Skeletal muscle cell (primary cell): ENCODE results near the gene LIF.
"Not testable (repeated sequence)": the region's sequence is repeated elsewhere in the genome, so short reads cannot be mapped to it uniquely, and the experiment has no call there.

Experiments used
- DNase-seq: peaks from one replicate; pipeline ENCODE4 v3.0.0-alpha.2; 2010; ENCODE audit warnings: low read depth
- H3K4me3 ChIP-seq: 2 replicates; pipeline ENCODE4 v1.5.1; 2011; ENCODE audit warnings: low read depth, mild to moderate bottlenecking, control low read depth, low read length, moderate library complexity

LIF gene

DNA sequence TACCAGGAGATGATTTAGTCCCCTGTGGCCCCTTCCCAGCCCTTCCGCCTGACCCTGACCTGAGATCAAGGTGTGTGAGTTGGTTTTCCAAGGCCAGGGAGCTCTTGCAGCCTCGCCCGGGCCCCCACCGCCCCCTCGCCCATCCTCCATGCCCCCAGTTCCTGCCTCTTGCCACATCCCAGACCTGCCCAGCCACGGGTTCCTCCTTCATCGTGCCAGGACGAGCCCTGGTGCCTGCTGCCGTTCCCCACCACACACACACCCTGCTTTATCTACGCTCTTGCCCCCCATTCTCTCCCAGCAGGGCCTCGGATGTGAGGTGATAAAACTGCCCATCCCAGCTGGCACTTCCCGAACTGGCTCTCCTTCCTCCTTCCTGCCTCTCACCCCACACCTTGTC is 1.4 kb upstream of the LIF start:
- no peak for DNase-seq
- no peak overlapping the region for H3K4me3 ChIP-seq

DNA sequence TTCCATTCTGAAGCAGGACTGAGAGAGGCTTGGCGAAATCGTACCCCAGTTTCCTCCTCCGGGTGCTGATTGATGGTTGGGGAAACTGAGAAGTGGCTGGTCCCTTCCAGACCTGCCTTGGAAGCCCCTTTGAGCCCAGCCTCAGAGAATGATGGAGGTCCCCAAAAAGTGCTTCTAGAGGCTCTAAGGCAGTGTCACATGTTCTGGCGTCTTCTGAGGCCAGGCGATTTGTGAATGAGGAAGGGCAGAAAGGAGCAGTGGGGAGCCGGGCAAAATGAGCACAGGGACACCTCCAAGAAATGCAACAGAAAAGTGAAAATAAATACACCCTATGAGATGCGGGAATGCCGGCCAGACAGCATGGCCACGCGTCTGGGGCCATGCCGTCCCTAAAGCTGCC is 1.0 kb upstream of the LIF start:
- no peak overlapping the region for H3K4me3 ChIP-seq
- DNase-seq: no peak

- no peak for DNase-seq
- peak overlapping the region; percentile 67 for H3K4me3 ChIP-seq
Measured at GRCh38 chr22:30246814-30247376, 336 bp upstream of the LIF start.

DNA sequence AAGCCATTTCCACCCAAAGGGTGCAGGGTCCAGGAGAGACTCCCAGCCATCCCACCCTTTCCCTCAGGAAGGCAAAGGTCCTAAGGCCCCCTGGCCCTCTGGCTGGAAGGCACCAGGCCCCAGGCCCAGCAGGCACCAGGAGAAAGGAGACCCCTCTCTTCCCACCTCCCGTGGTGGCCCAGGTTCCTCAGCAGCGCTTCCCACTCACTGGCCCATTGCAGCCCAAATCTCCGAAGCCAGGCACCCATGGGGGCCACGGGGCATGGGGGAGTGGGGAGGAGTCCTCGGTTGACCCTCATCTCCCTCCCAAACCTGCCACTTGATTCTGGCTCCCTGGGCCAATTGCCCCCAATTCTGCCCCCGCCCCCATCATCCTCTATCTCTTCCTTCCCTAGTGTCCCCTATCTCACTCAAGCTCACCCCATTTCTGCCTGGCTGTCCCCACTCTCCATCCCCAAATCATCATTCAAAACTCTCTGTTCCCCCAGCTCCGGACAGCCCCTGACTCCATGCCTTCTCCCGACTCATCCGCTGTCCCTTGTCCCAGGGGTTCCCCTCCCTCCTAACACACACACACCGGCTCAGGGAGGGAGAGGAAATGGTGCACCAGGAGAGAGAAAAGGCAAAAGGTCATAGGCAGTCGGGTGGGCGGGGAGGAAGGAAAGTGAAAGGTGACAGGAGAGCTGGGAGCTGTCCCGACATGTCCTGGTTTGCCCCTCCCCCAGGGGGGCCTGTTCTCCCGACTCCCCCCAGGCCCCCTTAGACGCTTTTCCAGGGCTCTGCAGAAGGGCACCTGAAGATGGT is 1.2 kb downstream of the LIF start:
- DNase-seq: no peak
- H3K4me3 ChIP-seq: peak overlapping the region; percentile 67

DNA sequence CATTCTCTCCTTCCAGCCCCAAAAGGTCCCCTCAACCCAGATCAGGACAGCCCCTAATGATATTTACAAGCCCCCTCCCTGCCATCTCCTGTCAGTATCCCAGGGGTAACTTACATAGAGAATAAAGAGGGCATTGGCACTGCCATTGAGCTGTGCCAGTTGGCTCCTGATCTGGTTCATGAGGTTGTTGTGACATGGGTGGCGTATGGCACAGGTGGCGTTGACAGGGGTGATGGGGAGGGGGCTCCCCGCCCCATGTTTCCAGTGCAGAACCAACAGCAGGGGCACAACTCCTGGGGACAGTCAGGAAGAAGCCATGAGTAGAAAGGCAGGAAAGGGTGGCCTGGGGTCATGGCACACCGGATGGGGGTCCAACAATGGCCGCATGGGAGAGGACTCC is 1.9 kb downstream of the LIF start:
- peak overlapping the region; percentile 67 for H3K4me3 ChIP-seq
- DNase-seq: no peak

GRCh38 chr22:30244066-30244465 is 2.5 kb downstream of the LIF start:
- no peak overlapping the region for H3K4me3 ChIP-seq
- DNase-seq: no peak

DNA sequence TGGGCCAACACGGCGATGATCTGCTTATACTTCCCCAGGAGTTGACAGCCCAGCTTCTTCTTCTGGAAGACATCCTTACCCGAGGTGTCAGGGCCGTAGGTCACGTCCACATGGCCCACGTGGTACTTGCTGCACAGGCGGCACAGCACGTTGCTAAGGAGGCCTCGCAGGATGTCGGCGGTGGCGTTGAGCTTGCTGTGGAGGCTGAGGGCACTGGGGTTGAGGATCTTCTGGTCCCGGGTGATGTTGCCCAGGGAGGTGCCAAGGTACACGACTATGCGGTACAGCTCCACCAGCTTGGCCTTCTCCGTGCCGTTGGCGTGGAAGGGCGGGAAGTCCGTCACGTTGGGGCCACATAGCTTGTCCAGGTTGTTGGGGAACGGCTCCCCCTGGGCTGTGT is 2.9 kb downstream of the LIF start:
- no peak for DNase-seq
- no peak overlapping the region for H3K4me3 ChIP-seq

DNA sequence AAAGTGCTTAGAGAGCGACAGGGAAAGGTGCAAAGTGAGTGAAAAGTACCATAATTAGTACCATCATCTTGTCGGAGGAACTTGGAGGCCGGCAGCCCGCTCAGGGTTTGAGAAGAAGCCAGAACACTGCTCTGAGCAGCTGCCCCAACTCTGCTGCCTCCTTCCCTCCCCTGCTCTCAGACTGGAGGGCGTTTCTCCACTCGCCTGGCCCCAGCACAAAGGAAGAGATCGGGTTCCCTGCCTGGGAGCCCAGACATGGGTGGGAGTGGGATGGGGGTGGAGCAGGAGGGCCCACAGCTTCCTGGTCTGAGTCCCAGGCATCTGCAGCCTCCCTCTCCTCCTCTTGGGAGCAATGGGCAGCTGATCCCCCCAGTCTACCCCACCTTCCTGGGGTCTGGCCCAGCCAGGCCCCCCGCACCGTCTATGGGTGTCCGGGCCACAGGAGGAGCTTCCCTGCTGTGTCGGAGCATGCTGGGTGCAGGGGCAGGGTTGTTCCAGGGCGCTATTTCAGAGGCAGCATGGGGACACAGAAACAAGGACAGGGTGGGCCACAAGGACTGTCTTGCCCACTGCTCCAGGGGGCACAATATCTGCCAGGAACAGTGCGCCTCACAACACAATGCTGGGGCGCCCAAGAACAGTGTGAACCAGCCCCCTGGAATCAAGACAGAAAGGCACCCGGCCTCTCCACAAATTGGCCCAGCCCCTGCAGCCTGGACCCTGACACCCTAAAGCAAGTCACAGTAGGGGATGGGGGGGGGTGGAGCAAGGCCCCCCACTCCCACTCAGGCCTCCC is 4.8 kb downstream of the LIF start:
- DNase-seq: no peak
- H3K4me3 ChIP-seq: no peak overlapping the region

- no peak for DNase-seq
Measured at GRCh38 chr22:30240541-30241417, 5.8 kb downstream of the LIF start.

DNA sequence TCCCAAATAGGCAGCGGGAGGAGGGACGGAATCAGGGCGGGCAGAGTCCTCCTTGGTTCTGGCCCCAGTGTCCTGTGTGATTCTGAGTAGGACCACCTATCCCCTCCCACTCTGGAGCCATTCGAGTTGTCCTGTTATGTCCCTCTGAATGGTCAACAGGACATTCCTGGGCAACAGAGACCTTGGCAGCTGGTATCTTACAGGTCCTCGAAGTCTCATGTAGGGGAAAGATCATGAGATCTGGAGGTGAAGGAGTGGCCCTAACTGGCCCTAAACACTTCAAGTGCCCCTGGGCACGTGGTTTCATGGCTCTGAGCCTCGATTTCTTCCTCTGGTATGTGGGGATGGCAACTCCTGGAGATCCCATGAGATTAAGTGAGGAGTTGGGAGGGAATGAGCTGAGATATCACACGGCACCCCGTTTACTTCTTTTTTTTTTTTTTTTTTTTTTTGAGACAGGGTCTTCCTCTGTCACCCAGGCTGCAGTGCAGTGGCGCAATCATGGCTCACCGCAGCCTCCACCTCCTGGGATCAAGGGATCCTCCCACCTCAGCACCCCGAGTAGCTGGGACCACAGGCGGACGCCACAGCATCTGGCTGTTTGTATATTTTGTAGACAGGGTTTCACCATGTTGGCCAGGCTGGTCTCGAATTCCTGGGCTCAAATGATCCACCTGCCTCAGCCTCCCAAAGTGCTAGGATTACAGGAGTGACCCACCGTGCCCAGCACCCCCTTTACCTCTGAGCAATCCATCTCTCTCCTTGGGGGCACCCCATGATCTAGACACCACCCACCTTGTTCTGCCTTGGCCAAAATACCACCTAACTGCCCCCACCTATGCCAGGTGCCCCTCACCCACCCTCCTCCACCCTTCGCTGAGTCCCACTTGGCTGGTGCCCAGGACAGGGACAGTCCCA is 6.8 kb downstream of the LIF start:
- DNase-seq: no peak
- H3K4me3 ChIP-seq: no peak overlapping the region

More at GRCh38 chr22:30240541-30241417, 5.8 kb downstream of the LIF start:
- H3K4me3 ChIP-seq: no peak overlapping the region

DNA sequence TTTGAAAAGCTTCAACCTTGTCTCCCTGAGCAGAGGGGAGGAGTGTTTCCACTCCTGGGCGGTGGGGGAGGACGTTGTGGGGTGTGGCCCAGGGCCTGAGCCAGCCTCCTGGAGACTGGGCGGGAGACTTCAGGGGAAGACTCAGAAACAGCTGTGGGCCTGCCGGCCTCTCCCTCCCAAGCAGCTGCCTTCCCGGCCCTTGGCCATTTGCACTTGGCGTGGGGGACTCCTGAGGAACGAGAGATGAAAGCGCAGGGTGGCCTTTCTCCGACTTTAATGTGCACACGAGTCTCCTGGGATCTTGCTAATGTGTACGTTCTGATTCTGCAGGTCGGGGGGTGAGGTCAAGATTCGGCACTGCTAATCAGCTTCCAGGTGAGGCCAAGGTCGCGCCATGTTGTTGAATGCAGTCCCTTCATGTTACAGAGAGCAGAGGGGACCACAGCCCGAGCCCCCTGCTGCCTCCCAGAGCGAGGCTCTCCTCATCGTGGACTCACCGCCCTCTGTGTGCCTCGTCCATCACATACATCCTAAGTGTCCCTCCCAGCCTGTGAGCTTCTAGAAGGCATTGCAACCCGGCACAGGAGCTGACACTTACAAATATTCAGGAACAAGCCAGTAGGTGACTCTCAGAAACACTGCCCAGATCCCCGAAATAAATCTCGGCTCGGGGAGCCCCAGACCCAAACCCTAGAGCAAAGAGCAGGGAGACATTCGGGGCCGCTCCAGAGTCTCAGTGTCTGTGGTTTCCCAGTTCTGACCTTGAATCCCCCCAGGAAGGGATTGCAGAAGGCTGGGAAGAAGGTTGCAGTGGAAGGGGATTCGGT is 7.7 kb downstream of the LIF start:
- H3K4me3 ChIP-seq: no peak overlapping the region
- peak; percentile 54 for DNase-seq

DNA sequence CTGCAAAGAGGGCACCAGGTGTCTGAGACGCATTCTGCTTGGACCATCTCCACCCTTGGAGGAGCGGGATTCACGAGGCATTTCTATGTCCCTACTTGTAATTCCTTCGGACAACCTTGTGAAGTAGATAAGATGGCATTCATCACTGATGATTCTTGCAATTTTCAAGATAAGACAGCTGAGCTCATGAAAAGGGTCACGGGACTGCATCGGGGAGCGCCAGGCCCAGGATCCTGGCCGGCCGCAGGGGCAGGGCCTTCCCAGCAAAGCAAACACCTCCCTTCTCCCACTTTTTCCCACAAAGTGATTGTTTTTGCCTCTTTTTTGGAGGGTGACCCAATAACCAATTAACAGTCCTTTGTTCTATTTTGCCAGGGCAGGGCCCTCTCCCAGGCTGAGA is 8.4 kb downstream of the LIF start:
- H3K4me3 ChIP-seq: no peak overlapping the region
- no peak for DNase-seq

DNA sequence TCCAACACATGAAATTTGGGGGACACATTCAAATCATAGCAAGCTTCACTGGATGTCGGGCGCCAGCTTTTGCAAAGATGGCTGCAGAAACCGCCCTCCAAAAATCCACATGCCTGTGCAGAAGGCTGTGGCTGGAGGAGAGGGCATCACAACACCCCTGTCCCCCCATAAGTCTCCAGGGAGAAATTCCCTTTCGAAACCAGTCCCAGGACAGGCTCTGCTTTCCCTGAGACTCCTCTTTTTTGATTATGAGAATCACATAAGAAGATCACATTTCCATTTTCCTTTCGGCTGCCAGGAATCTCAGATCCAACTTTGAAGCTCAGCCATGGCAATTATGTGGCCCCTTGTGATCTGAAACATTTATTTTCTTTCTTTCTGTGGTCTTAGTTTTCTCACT is 9.7 kb downstream of the LIF start:
- no peak overlapping the region for H3K4me3 ChIP-seq
- no peak for DNase-seq

DNA sequence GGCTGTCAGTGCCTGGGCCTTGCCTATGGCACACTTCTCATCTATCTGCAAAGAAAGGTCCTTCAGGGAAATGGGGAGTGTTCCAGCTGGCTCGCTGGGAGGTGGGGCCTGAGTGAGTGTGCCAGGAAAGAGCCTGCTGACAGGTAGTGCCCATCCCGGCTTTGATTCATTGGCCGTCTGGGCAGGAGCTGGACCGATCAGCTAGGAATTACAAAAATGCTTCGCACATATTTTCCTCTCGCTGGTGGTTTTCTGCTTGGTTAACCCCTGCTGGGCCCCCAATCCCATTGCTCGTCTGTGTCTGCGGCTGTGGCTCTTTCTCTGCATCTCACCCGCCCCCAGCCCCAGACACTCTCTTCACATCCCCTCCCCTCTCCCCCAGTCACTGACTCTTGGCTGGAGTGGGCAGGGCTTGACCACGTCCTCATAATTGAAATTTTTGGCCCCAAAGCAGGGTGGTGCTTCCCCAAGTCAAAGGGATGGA is 10.8 kb downstream of the LIF start:
- H3K4me3 ChIP-seq: no peak overlapping the region
- DNase-seq: peak; percentile 78

DNA sequence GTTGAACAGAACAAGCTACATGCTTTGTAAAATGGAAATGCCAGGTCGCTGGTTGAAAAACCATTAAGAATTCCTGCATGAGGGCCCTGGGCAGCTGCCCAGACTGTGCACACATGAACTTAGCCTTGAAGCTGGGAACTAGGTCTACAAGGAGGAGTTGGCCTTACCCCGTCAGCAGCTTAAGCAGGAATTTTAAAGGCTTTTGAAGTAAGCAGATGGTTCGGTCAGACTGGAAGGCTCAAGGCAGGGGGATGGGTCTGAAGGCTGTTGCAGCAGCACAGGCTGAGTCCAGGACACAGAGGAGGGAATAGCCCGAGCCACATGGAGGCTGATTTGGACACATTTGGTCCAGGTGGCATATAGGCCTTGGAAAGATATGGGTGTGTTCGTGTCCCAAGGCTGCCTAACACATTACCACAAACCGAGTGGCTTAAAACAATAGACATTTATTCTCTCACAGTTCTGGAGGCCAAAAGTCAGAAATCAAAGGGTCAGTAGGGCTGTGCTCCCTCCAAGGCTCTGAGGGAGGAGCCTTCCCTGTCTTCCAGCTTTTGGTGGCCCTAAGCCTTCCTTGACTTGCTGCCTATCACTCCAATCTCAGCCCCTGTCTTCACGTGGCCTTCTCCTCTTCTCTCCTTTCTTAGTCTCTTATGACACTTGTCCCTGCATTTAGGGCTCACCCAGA is 11.6 kb downstream of the LIF start:
- H3K4me3 ChIP-seq: no peak overlapping the region
- DNase-seq: peak; percentile 80

DNA sequence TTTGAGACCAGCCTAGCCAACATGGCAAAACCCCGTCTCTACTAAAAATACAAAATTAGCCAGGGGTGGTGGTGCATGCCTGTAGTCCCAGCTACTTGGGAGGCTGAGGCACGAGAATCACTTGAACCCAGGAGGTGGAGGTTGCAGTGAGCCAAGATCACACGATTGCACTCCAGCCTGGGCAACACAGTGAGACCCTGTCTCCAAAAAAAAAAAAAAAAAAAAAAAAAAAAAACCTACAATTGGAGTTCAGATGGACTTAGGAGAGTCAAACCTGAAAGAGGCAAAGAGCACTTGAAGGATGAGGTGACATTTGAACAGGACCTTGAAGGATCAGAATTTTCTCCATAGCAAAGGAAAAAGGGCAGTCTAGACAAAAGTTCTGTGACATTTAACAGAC is 12.2 kb downstream of the LIF start:
- DNase-seq, H3K4me3 ChIP-seq: not testable (repeated sequence)

- no peak overlapping the region for H3K4me3 ChIP-seq
- no peak for DNase-seq
Measured at GRCh38 chr22:30233582-30233981, 13.0 kb downstream of the LIF start.
